Prostate gland (tissue), 2 donors: ENCODE data around the gene INPP5J.

Experiments
- CTCF ChIP-seq, 4 experiments: fragments of 200-600 bp in 2 of 4; fragments of 450-650 bp in 2 of 4; sonication (generic) in 2 of 4; IDR thresholded peaks; 1 replicate in 3 of 4; 2 replicates in 1 of 4; pipeline ENCODE4 v1.5.1; 2016 to 2019; ENCODE audit warnings: antibody characterized with exemption in 4 of 4, mild to moderate bottlenecking in 2 of 4, moderate library complexity in 2 of 4
- POLR2A ChIP-seq: fragments of 450-650 bp; IDR thresholded peaks from one replicate; pipeline ENCODE4 v1.6.1; 2016; ENCODE audit warnings: antibody characterized with exemption, mild to moderate bottlenecking
- POLR2AphosphoS5 ChIP-seq: sonication (generic); formaldehyde crosslinking; IDR thresholded peaks from one replicate; pipeline ENCODE4 v1.6.1; 2017; ENCODE audit warnings: antibody characterized with exemption

- TF ChIP-seq POLR2A = no peak
- TF ChIP-seq CTCF (IDR thresholded peaks at IDR 0.05) = no peak
- TF ChIP-seq POLR2AphosphoS5 = no peak
Observed at GRCh38 chr22:31160328-31160978, 37.7 kb downstream of the INPP5J start.
